ENCODE measurements around the gene GNPNAT1. TPM values are rescaled to one million over a fixed set of nuclear protein-coding genes. Genes with fewer than 3 reads are reported as not detected.
"Not testable (repeated sequence)": the region's sequence is repeated elsewhere in the genome, so short reads cannot be mapped to it uniquely, and the experiment has no call there.

The GNPNAT1 gene
- polyA plus RNA-seq, 1 of the 3 experiments (the other 2 are of a cell fraction): 15.2 TPM

DNA sequence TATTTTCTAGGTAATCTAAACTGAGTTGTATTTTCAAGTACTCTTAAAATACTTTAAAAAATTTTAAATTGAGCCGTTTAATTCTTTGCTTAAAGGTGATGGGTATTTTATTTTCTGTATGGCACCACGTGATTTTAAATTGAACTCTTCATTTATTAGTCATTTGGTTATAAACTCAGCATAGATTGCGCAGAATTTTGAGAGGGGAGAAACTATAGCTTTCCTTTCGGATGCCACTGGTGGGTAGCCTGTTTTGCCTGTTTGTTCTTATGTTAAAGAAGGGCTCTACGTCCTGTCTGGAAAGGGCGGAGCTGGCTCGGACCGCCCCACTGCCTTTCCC, 61.9 kb downstream of the GNPNAT1 start:
- H3K36me3 ChIP-seq (replicated peaks in 1 of 2; ENCODE audit: control insufficient read depth in 1 of 2, insufficient read depth in 2 of 2, low read length in 1 of 2): peaks cover 34 to 45% of the 10 kb centered on the region in 2 experiments
- H3K9me3 ChIP-seq: no peaks in the 10 kb centered on the region
- no peak for DNase-seq
- peak overlapping the region; percentile 31 to 91 for H3K4me3 ChIP-seq (ENCODE audit: low read depth in 2 of 2, low read length in 1 of 2)
- ChIA-PET CTCF (interaction anchor here (0.8 kb wide), 1 partner anchor 221 kb away, joined by 3 read pairs; the partner anchor contains the start of gene FERMT2), POLR2A (interaction anchor here (1.0 to 1.4 kb wide), 2 partner anchors 62 to 177 kb away, joined by 3 read pairs; partner anchors contain the start of genes GNPNAT1, GPR137C and TXNDC16)
- no peaks in the 10 kb centered on the region for H4K20me1 ChIP-seq (ENCODE audit: insufficient read depth)
- TF ChIP-seq, protein P1, sequence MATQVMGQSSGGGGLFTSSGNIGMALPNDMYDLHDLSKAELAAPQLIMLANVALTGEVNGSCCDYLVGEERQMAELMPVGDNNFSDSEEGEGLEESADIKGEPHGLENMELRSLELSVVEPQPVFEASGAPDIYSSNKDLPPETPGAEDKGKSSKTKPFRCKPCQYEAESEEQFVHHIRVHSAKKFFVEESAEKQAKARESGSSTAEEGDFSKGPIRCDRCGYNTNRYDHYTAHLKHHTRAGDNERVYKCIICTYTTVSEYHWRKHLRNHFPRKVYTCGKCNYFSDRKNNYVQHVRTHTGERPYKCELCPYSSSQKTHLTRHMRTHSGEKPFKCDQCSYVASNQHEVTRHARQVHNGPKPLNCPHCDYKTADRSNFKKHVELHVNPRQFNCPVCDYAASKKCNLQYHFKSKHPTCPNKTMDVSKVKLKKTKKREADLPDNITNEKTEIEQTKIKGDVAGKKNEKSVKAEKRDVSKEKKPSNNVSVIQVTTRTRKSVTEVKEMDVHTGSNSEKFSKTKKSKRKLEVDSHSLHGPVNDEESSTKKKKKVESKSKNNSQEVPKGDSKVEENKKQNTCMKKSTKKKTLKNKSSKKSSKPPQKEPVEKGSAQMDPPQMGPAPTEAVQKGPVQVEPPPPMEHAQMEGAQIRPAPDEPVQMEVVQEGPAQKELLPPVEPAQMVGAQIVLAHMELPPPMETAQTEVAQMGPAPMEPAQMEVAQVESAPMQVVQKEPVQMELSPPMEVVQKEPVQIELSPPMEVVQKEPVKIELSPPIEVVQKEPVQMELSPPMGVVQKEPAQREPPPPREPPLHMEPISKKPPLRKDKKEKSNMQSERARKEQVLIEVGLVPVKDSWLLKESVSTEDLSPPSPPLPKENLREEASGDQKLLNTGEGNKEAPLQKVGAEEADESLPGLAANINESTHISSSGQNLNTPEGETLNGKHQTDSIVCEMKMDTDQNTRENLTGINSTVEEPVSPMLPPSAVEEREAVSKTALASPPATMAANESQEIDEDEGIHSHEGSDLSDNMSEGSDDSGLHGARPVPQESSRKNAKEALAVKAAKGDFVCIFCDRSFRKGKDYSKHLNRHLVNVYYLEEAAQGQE (IDR thresholded peaks at IDR 0.05; ENCODE audit: low read depth, low read length): no peak
- 0 out of 2 replicates have a peak, but pooled peaks have one; percentile 9 for TF ChIP-seq USF1 (IDR thresholded peaks at IDR 0.05; ENCODE audit: borderline replicate concordance, low read depth)
- TF ChIP-seq RCOR1 (IDR thresholded peaks at IDR 0.05; ENCODE audit: low read length): no peak
- H3F3A ChIP-seq (replicated peaks; ENCODE audit: insufficient read depth): peaks cover 44% of the 10 kb centered on the region
- no peaks in the 10 kb centered on the region; a peak in 2 of 4 replicates for H3K4me1 ChIP-seq (ENCODE audit: control insufficient read depth in 1 of 2, insufficient read depth in 2 of 2, low read depth in 1 of 2, low read length in 1 of 2)
- H3K27me3 ChIP-seq (ENCODE audit: insufficient read depth): no peaks in the 10 kb centered on the region
- peak overlapping the region; percentile 17; the same call in 1 of the 2 replicates for H3K9ac ChIP-seq
- peak overlapping the region; percentile 64; the same call in 1 of the 2 replicates for H3K4me2 ChIP-seq
- peak overlapping the region; percentile 86 for H2AFZ ChIP-seq (ENCODE audit: low read depth)
- H3K9me2 ChIP-seq: no peaks in the 10 kb centered on the region
- peak overlapping the region; percentile 59 to 67; a peak in 2 of 4 replicates for H3K27ac ChIP-seq (ENCODE audit: low read depth in 2 of 2, low read length in 1 of 2)
- peaks cover 42% of the 10 kb centered on the region for H3K79me2 ChIP-seq (ENCODE audit: insufficient read depth)
- 3% methylated on average over 8 of the region's 8 CpGs for WGBS (ENCODE audit: low lambda C conversion rate)

DNA sequence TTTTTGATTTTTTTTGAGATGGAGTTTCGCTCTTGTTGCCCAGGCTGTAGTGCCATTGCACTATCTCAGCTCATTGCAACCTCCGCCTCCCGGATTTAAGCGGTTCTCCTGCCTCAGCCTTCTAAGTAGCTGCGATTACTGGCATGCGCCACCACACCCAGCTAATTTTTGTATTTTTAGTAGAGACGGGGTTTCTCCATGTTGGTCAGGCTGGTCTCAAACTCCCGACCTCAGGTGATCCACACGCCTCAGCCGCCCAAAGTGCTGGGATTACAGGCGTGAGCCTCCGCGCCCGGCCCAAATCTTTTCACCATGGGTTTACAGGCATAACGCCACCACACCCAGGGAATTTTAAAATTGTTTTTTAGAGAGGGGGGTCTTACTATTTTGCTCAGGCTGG, 62.4 kb downstream of the GNPNAT1 start:
- ChIA-PET CTCF (interaction anchor here (1.5 kb wide), 1 partner anchor 18 kb away, joined by 3 read pairs; no protein-coding TSS in a partner anchor), POLR2A (interaction anchor here (1.0 kb wide), 1 partner anchor 62 kb away, joined by 3 read pairs; the partner anchor contains the start of gene GNPNAT1)
- H3K79me2 ChIP-seq (ENCODE audit: insufficient read depth): peaks cover 40% of the 10 kb centered on the region
- H3K9ac ChIP-seq; H3K4me2 ChIP-seq; H3K9me3 ChIP-seq; H3K4me1 ChIP-seq (ENCODE audit: control insufficient read depth in 1 of 2, insufficient read depth in 2 of 2, low read depth in 1 of 2, low read length in 1 of 2); H3K4me3 ChIP-seq (ENCODE audit: low read depth in 2 of 2, low read length in 1 of 2); H4K20me1 ChIP-seq (ENCODE audit: insufficient read depth); H3K9me2 ChIP-seq; H3K27me3 ChIP-seq (ENCODE audit: insufficient read depth); DNase-seq: not testable (repeated sequence)
- 0 out of 2 replicates have a peak overlapping the region, but pooled peaks have one; percentile 86 for H2AFZ ChIP-seq (ENCODE audit: low read depth)
- peaks cover 39 to 48% of the 10 kb centered on the region in 2 experiments for H3K36me3 ChIP-seq (replicated peaks in 1 of 2; ENCODE audit: control insufficient read depth in 1 of 2, insufficient read depth in 2 of 2, low read length in 1 of 2)
- H3F3A ChIP-seq (replicated peaks; ENCODE audit: insufficient read depth): peaks cover 47% of the 10 kb centered on the region
- peak overlapping the region in 1 of 2 experiments; percentile 59; a peak in 1 of 4 replicates for H3K27ac ChIP-seq (ENCODE audit: low read depth in 2 of 2, low read length in 1 of 2)
- 96% methylated on average over 15 of the region's 15 CpGs for WGBS (ENCODE audit: low lambda C conversion rate)

GRCh38 chr14:52727509-52727908, 63.9 kb downstream of the GNPNAT1 start:
- H3K27me3 ChIP-seq (ENCODE audit: insufficient read depth); H2AFZ ChIP-seq (ENCODE audit: low read depth); H3K4me2 ChIP-seq; DNase-seq; H3K4me1 ChIP-seq (ENCODE audit: control insufficient read depth in 1 of 2, insufficient read depth in 2 of 2, low read depth in 1 of 2, low read length in 1 of 2); H3K4me3 ChIP-seq (ENCODE audit: low read depth in 2 of 2, low read length in 1 of 2); H4K20me1 ChIP-seq (ENCODE audit: insufficient read depth); H3K9me3 ChIP-seq; H3K9ac ChIP-seq; H3K27ac ChIP-seq (ENCODE audit: low read depth in 2 of 2, low read length in 1 of 2); POLR2A ChIA-PET; H3K9me2 ChIP-seq: not testable (repeated sequence)
- Histone ChIP-seq H3K79me2 (ENCODE audit: insufficient read depth) (peaks cover 28% of the 10 kb centered on the region), H3F3A (replicated peaks; ENCODE audit: insufficient read depth) (peaks cover 53% of the 10 kb centered on the region), H3K36me3 (replicated peaks in 1 of 2; ENCODE audit: control insufficient read depth in 1 of 2, insufficient read depth in 2 of 2, low read length in 1 of 2) (peaks cover 54 to 62% of the 10 kb centered on the region in 2 experiments)
- 92% methylated on average over 2 of the region's 2 CpGs for WGBS (ENCODE audit: low lambda C conversion rate)
- CTCF ChIA-PET: interaction anchor here (1.5 kb wide), 1 partner anchor 16 kb away, joined by 3 read pairs; no protein-coding TSS in a partner anchor

Small RNA genes within 50 kb of the gene (small RNA-seq; reads per million reads assigned to genes)
- 0 reads per million in 7 experiments for gene AL139317.2

Other genes with a start within 250 kb of the GNPNAT1 start
- 0.95 and 1.6 TPM in 2 replicates for gene TXNDC16, start 239.1 kb downstream of the GNPNAT1 start, polyA plus RNA-seq (2012; rRNA removed)
- 0.54 and 0.60 TPM in 2 replicates for gene GPR137C, start 238.8 kb downstream of the GNPNAT1 start, polyA plus RNA-seq (2012; rRNA removed)
- 19.3 and 24.4 TPM in 2 replicates for gene ERO1A, start 96.0 kb downstream of the GNPNAT1 start, polyA plus RNA-seq (2012; rRNA removed)
- 37.9 and 59.6 TPM in 2 replicates for gene PSMC6, start 84.4 kb downstream of the GNPNAT1 start, polyA plus RNA-seq (2012; rRNA removed)
- 3.5 and 5.3 TPM in 2 replicates for gene STYX, start 61.4 kb downstream of the GNPNAT1 start, polyA plus RNA-seq (2012; rRNA removed)
- gene FERMT2, start 159.4 kb upstream of the GNPNAT1 start, polyA plus RNA-seq (2012; rRNA removed): 40.1 and 54.5 TPM in 2 replicates

All from SK-N-SH (cell line).